Epidermal melanocyte (primary cell): ENCODE results near the gene IL1RAPL1.
A peak's percentile ranks its signal among the peaks of the same experiment; 100 is the strongest.
"Not testable (repeated sequence)": the region's sequence is repeated elsewhere in the genome, so short reads cannot be mapped to it uniquely, and the experiment has no call there.

Experiments used
- DNase-seq: peaks from one replicate; pipeline ENCODE4 v3.0.0; 2011; ENCODE audit warnings: low spot score; ENCODE audit not compliant: insufficient read length

The IL1RAPL1 gene

DNA sequence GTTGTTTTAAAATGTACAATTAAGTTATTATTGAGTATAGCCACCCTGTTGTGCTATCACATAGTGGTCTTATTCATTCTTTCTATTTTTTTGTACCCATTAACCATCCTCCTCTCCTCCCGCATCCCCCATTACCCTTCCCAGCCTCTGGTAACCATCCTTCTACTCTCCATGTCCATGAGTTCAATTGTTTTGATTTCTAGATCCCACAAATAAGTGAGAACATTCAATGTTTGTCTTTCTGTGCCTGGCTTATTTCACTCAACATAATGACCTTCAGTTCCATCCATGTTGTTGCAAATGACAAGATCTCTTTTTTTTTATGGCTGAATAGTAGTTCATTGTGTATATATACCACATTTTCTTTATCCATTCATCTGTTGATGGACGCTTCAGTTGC, 179.3 kb downstream of the IL1RAPL1 start:
- not testable (repeated sequence) for DNase-seq

DNA sequence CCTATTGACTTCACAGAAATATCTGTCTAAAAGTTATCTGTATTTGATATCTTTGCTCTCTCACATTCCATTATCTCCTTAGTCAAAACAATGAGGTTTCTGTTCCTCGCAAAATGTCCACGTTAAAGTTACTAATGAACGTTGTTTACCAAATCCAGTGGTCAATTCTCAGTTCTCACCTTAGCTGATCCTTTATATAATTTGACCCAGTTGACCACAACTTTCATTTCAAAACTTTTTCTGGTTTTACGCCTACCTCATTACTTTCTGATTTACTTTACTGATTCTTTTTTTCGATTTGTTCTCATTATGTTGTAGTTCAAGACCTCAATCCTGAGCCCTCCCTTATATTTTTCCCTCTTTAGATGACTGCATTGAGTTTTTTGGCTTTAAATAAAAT, 186.6 kb downstream of the IL1RAPL1 start:
- DNase-seq = no peak

- DNase-seq = peak; percentile 11
These were observed 200.0 kb downstream of the IL1RAPL1 start for GRCh38 chrX:28787206-28787605.

- DNase-seq = not testable (repeated sequence)
These were observed 213.4 kb downstream of the IL1RAPL1 start for GRCh38 chrX:28800671-28801070.

DNA sequence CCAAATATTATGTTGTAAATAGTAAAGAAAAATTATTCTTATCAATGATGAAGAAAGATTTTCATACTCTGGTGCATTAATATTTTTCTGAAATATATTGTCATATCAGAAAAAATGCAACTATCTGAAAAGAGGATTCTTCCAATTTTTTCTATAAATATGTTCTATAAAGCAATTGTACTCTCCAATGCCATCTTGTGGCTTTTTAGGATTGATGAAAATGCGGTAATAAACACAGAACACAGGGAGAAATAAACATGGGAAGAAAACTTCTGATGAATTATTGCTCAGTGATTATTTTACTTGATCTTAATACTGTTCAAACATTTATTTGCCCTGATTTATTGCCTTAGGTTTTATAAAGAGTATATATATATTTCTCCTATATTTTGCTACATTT, 215.4 kb downstream of the IL1RAPL1 start:
- DNase-seq = no peak

DNA sequence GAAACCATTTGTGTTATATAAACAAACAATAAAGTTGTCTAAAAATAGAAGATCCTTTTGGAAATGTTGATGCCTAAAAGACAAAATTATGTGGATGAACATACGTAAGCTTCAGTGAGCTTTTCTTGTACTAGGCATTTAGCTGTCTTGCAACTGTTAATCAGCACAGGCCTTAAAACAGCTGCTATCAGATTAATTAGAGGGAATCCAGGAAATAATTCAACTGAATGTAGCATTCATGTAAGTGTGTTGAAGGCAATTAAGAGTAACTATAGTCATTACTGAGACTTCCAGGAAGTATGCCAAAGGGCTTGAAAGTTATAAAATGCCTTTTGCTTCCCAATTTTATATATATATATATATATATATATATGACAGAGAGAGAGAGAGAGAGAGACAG, 248.7 kb downstream of the IL1RAPL1 start:
- DNase-seq = no peak

DNA sequence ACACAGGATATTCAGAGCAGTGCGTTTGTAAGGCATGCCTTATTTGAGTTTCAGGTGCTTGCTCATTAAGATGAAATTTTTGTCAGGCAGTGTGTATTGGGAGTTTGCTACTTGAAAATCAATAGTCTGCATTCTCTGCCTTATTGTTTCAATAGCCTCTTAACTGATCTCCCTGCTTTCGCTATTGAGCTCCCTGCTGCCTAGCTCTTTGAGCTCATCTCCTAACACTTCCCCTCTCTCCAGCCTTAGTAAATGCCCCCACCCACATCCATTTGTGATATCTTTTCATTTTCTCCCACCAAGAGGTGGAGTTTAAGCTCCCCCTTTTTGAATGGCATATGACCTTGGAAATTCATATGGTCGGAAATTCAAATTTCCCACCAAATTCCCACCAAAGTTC, 256.6 kb downstream of the IL1RAPL1 start:
- no peak for DNase-seq

DNA sequence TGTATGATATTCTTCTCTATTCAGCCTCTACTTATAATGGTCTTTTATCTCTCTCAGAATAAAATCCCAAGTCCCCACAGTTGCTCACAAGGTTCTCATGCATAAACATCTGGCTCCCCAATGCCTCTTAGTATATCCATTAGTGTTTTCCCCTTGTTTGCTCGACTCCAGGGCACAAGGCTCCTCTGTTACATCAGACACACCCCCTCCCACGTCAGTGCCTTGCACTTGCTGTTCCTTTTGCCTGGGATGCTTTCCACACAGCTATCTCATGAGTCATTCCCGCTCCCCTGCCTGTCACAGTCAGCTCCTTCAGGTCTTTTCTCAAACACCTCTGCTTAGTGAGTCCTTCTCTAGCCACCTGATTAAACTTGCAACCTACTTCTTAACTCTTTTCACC, 260.2 kb downstream of the IL1RAPL1 start:
- DNase-seq = no peak

DNA sequence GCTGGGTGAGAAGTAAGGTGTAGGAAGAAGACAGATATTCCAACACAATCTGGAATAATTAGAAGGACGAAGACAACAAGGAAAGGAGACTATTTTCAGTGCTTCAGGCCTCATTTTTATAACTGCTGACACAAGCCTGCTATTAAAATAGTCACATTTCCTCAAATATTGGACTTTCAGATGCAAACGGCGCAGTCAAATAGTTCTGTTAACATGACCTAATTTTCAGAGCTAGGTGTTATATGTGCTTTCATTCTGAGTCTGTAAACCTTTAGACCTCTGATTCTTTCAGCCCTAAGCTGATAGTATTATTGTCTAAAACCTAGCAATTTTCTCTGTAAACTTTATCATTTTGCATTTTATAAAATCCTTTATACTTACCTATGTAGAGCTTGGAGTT, 261.5 kb downstream of the IL1RAPL1 start:
- no peak for DNase-seq

GRCh38 chrX:28850955-28851354, 263.7 kb downstream of the IL1RAPL1 start:
- DNase-seq = no peak

DNA sequence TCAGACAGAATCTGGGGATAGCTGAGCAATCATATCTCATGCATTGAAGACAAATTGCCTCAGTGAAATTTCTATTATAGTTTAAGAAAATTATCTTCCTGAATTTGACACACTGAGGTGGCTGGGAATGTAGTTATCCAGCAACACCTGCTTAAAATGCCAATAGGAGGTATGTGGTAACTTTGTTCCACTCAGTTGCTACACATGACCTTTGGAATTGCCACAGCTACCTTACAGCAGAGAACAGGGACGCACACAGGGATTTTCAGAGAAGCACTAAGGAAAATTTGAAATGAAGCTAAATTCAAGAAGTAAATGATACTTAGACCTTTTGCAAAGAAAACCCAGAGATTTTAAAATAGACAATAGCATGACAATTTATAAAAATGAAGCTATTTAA, 264.6 kb downstream of the IL1RAPL1 start:
- DNase-seq = no peak

DNA sequence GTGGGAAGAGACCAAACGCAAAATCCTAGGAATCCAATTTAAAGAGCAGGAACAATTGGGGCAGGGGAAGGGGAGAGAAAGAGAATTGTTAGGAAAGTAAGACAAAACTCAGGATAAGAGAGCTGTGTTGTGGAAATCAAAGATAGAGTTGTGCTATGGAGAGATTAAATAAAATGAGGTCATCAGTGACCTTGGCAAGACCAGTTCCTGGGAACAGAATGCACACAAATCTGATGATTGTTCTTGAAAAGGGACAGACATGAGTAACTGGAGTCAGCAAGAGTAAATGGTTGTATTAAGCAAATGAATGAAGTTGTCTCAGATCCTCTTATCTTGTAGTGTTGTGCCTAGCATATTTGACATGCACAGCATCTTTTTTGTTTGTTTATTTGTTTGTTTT, 267.4 kb downstream of the IL1RAPL1 start:
- no peak for DNase-seq

DNA sequence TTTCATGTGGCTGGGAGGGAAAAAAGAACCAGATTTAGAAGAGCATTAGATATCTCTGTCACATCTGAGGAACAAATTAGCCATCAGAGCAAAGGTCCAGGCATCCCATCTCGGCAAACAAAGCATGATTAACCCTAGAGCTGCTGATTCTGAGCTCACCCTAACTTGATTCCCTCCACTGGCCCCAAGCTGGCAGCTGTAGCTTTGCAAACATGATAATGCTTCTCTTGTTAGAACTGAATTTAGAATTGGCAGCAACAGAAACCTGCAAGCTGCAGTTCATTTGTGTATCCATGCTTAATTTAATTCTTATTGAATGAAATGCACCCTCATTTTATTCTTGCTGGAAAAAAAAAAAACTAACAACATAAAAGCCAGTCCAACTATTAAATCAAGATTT, 289.2 kb downstream of the IL1RAPL1 start:
- no peak for DNase-seq

DNA sequence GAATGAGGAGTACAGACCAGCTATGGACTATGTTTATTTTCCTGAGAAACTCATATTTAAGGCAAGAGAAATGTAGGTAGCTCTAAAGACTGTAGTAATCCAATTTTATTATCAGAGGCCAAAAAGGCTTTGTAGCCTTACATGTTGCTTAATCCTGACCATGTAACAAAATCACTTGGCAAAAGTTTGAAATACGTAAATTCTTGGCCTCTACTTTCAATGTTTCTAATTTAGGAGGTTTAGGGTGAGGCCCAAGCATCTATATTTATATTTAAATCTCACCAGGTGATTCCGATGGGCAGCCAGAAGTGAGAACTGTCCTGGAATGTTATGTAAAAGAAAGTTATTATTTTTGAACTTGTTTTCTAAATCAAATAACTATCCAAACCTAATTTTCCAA, 289.7 kb downstream of the IL1RAPL1 start:
- no peak for DNase-seq

GRCh38 chrX:28880136-28880535, 292.9 kb downstream of the IL1RAPL1 start:
- no peak for DNase-seq

- no peak for DNase-seq
These were observed 297.6 kb downstream of the IL1RAPL1 start for GRCh38 chrX:28884823-28885222.

DNA sequence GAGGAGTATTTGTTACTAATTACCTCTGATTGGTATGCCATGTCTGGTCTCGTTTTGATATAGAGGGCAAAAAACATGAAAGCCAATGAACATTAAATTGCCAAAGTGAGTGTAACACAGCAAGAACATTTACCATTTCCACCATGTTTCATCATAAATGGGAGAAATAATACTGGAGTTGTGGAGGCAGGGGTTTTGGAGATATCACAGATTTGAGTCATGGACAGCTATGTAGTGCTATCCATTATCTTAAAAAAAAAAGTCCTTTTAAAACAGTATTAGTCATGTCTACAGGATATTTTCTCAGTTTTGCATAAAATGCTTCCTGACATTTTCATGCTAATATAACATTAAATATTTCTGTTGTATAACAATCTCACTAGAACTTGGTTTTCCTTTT, 301.2 kb downstream of the IL1RAPL1 start:
- no peak for DNase-seq

- no peak for DNase-seq
These were observed 302.4 kb downstream of the IL1RAPL1 start for GRCh38 chrX:28889591-28890090.

DNA sequence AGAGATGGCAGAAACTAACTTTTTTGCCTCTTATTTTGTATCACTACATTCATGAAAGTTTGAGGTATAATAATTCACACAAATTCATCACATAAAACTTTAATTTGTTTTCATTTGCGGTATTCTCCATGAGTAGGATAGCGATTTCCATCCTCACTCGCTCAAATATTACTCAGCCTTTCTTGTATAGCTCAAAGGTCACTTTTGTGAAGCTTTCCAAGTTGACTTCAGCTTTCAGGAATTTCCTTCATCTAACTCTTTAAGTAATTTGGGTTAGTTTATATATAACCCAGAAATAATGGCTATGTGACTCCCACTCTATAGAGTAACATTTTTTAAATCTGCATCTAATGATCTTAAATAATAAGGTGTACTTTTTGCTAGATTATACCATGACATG, 314.4 kb downstream of the IL1RAPL1 start:
- no peak for DNase-seq

GRCh38 chrX:28910487-28910886, 323.2 kb downstream of the IL1RAPL1 start:
- no peak for DNase-seq

- DNase-seq = no peak
These were observed 333.1 kb downstream of the IL1RAPL1 start for GRCh38 chrX:28920153-28920943.

- no peak for DNase-seq
These were observed 334.9 kb downstream of the IL1RAPL1 start for GRCh38 chrX:28922106-28922505.

GRCh38 chrX:28946846-28947245, 359.6 kb downstream of the IL1RAPL1 start:
- DNase-seq = no peak
